SK-N-SH (cell line): ENCODE data around the gene PIK3R3. TPM values are rescaled to one million over a fixed set of nuclear protein-coding genes. Genes with fewer than 3 reads are reported as not detected.
A peak's percentile ranks its signal among the peaks of the same experiment; 100 is the strongest.

Experiments used
- CTCF ChIA-PET: fragments of 300-600, 350-600 bp; formaldehyde crosslinking; extraction: SDS; loops from one replicate; lab custom pipeline; 2021; lab: Yijun Ruan, JAX
- POLR2A ChIA-PET: fragments of 350-600 bp; sonication (Branson Sonifier 250); formaldehyde crosslinking; extraction: SDS; loops from one replicate; lab custom pipeline; 2020; ENCODE audit warnings: antibody characterized with exemption, inconsistent platforms; lab: Yijun Ruan, JAX
- DNase-seq: peaks from one replicate; pipeline ENCODE4 v3.0.0; 2012
- H2AFZ ChIP-seq: fragments of 200-600 bp; sonication (generic); 2 replicates; pipeline ENCODE4 v1.8.1; 2016; ENCODE audit warnings: antibody characterized with exemption, mild to moderate bottlenecking, low read depth
- H3F3A ChIP-seq: fragments of 200-600 bp; sonication (generic); replicated peaks from 2 replicates; pipeline ENCODE3; 2016; ENCODE audit warnings: antibody characterized with exemption, mild to moderate bottlenecking; ENCODE audit not compliant: insufficient read depth
- H3K27ac ChIP-seq, 2 experiments: fragments of 200-500 bp in 1 of 2; fragments of 200-600 bp in 1 of 2; sonication (Bioruptor generic) in 1 of 2; sonication (generic), shearing (Covaris generic) in 1 of 2; 2 replicates each; pipeline versions ENCODE4 v1.5.1 to v1.6.1; 2014 to 2016; ENCODE audit warnings: low read depth in 2 of 2, inconsistent platforms in 1 of 2, low read length in 1 of 2, mild to moderate bottlenecking in 1 of 2, mixed read lengths in 1 of 2
- H3K27me3 ChIP-seq: fragments of 200-600 bp; sonication (generic), shearing (Covaris generic); 2 replicates; pipeline ENCODE4 v1.6.1; 2016; ENCODE audit warnings: mixed run types; ENCODE audit not compliant: insufficient read depth
- H3K36me3 ChIP-seq, 2 experiments: fragments of 200-500 bp in 1 of 2; fragments of 200-600 bp in 1 of 2; sonication (Bioruptor generic) in 1 of 2; sonication (generic) in 1 of 2; replicated peaks in 1 of 2; 2 replicates each; pipeline versions ENCODE3 to v1.5.1; 2014 to 2016; ENCODE audit warnings: low read length in 1 of 2, mild to moderate bottlenecking in 1 of 2; ENCODE audit not compliant: insufficient read depth in 2 of 2, control insufficient read depth in 1 of 2
- H3K4me1 ChIP-seq, 2 experiments: fragments of 200-500 bp in 1 of 2; fragments of 200-600 bp in 1 of 2; sonication (Bioruptor generic) in 1 of 2; sonication (generic), shearing (Covaris generic) in 1 of 2; 2 replicates each; pipeline versions ENCODE4 v1.5.1 to v1.6.1; 2014 to 2016; ENCODE audit warnings: low read depth in 1 of 2, low read length in 1 of 2, mixed run types in 1 of 2; ENCODE audit not compliant: insufficient read depth in 2 of 2, control insufficient read depth in 1 of 2
- H3K4me2 ChIP-seq: fragments of 200-600 bp; sonication (generic), shearing (Covaris generic); 2 replicates; pipeline ENCODE4 v1.6.1; 2017; ENCODE audit warnings: mixed run types
- H3K4me3 ChIP-seq, 2 experiments: fragments of 200-500 bp in 1 of 2; fragments of 200-600 bp in 1 of 2; sonication (Bioruptor generic) in 1 of 2; sonication (generic), shearing (Covaris generic) in 1 of 2; 2 replicates each; pipeline versions ENCODE4 v1.5.1 to v1.8.1; 2014 to 2016; ENCODE audit warnings: low read depth in 2 of 2, inconsistent platforms in 1 of 2, low read length in 1 of 2, mild to moderate bottlenecking in 1 of 2, mixed read lengths in 1 of 2, moderate library complexity in 1 of 2
- H3K79me2 ChIP-seq: fragments of 200-600 bp; sonication (generic); 2 replicates; pipeline ENCODE4 v1.8.1; 2017; ENCODE audit warnings: mild to moderate bottlenecking; ENCODE audit not compliant: insufficient read depth
- H3K9ac ChIP-seq: fragments of 200-600 bp; sonication (generic); 2 replicates; pipeline ENCODE4 v1.6.1; 2017; ENCODE audit warnings: mixed run types
- H3K9me2 ChIP-seq: fragments of 200-600 bp; sonication (generic); 2 replicates; pipeline ENCODE4 v1.6.1; 2017; ENCODE audit warnings: mixed run types
- H3K9me3 ChIP-seq: fragments of 200-600 bp; sonication (generic); 2 replicates; pipeline ENCODE4 v1.6.1; 2017; ENCODE audit warnings: mixed run types, mild to moderate bottlenecking, moderate library complexity
- H4K20me1 ChIP-seq: fragments of 200-600 bp; sonication (generic); 2 replicates; pipeline ENCODE4 v1.6.1; 2017; ENCODE audit warnings: mild to moderate bottlenecking, mixed run types; ENCODE audit not compliant: insufficient read depth
- CHD2 ChIP-seq: fragments of 150-350 bp; IDR thresholded peaks from 2 replicates; pipeline ENCODE4 v1.6.1; 2018; ENCODE audit warnings: low read length; ENCODE audit not compliant: partially characterized antibody
- CTCF ChIP-seq: fragments of 200-600 bp; sonication (generic); IDR thresholded peaks from 2 replicates; pipeline ENCODE4 v1.6.1; 2017; ENCODE audit warnings: antibody characterized with exemption, mild to moderate bottlenecking, moderate library complexity
- ELF1 ChIP-seq: IDR thresholded peaks from 2 replicates; pipeline ENCODE4 v1.4.0; 2012
- EP300 ChIP-seq, 2 experiments: IDR thresholded peaks; 2 replicates each; pipeline versions ENCODE4 v1.4.0 to v1.6.1; 2012; ENCODE audit warnings: borderline replicate concordance in 1 of 2, low read depth in 1 of 2, low read length in 1 of 2
- FOSL2 ChIP-seq: IDR thresholded peaks from 2 replicates; pipeline ENCODE4 v1.4.0; 2012; ENCODE audit warnings: low read depth, mild to moderate bottlenecking, moderate library complexity, borderline replicate concordance
- FOXJ3 ChIP-seq: sonication (generic); formaldehyde crosslinking; IDR thresholded peaks from 2 replicates; pipeline ENCODE4 v1.5.1; 2020; ENCODE audit warnings: mild to moderate bottlenecking, missing genetic modification reagents
- GATA2 ChIP-seq: sonication (generic); formaldehyde crosslinking; IDR thresholded peaks from 2 replicates; pipeline ENCODE4 v1.5.0; 2020; ENCODE audit warnings: mild to moderate bottlenecking, missing genetic modification reagents
- MAX ChIP-seq: IDR thresholded peaks from 2 replicates; pipeline ENCODE4 v1.4.0; 2012; ENCODE audit warnings: low read depth
- NFIC ChIP-seq: IDR thresholded peaks from 2 replicates; pipeline ENCODE4 v1.4.0; 2012; ENCODE audit warnings: borderline replicate concordance
- NRF1 ChIP-seq: IDR thresholded peaks from 2 replicates; pipeline ENCODE4 v1.6.1; 2012; ENCODE audit warnings: low read depth, mild to moderate bottlenecking, low read length
- POLR2AphosphoS5 ChIP-seq: IDR thresholded peaks from 2 replicates; pipeline ENCODE4 v1.6.1; 2012; ENCODE audit warnings: low read depth, low read length
- RCOR1 ChIP-seq: fragments of 150-350 bp; IDR thresholded peaks from 2 replicates; pipeline ENCODE4 v1.6.1; 2017; ENCODE audit warnings: antibody characterized with exemption, low read length
- RXRA ChIP-seq: IDR thresholded peaks from 2 replicates; pipeline ENCODE4 v1.4.0; 2012; ENCODE audit warnings: low read depth, mild to moderate bottlenecking, borderline replicate concordance
- TAF1 ChIP-seq: IDR thresholded peaks from 2 replicates; pipeline ENCODE4 v1.6.1; 2012; ENCODE audit warnings: low read depth, mild to moderate bottlenecking, low read length, moderate library complexity, borderline replicate concordance
- USF1 ChIP-seq: IDR thresholded peaks from 2 replicates; pipeline ENCODE4 v1.4.0; 2012; ENCODE audit warnings: low read depth, borderline replicate concordance
- ZBTB33 ChIP-seq: IDR thresholded peaks from 2 replicates; pipeline ENCODE4 v1.4.0; 2012; ENCODE audit warnings: low read depth, borderline replicate concordance
- WGBS: methylation state at CpG from one replicate; pipeline ENCODE4 v1.1.6; 2017; ENCODE audit warnings: low lambda C conversion rate; 5-methylcytosine and 5-hydroxymethylcytosine counted together
- polyA plus RNA-seq, 3 experiments: library from polyadenylated mRNA; depleted of rRNA; stranded (reverse); fragments of >200 nt; gene quantifications; 2 replicates each; pipeline ENCODE4 v1.2.3, GENCODE V29; 2012

PIK3R3 gene
- polyA plus RNA-seq, 1 of the 3 experiments (the other 2 are of a cell fraction), result 4.0 TPM

GRCh38 chr1:46065405-46065804 is 67.0 kb downstream of the PIK3R3 start:
- H4K20me1 ChIP-seq, result no peaks in the 10 kb centered on the region
- no peaks in the 10 kb centered on the region for H3K9me3 ChIP-seq
- H3K36me3 ChIP-seq, result peaks cover 13 to 56% of the 10 kb centered on the region in 2 experiments
- peak overlapping the region; percentile 4; the same call in 1 of the 2 replicates for H2AFZ ChIP-seq
- no peak overlapping the region for H3K9ac ChIP-seq
- TF ChIP-seq EP300 (IDR thresholded peaks at IDR 0.05; ENCODE audit: borderline replicate concordance in 1 of 2, low read depth in 1 of 2, low read length in 1 of 2), result no peak
- no peak for TF ChIP-seq FOXJ3 (CRISPR knock-in tag)
- TF ChIP-seq ZBTB33, result no peak
- TF ChIP-seq NFIC, result no peak
- TF ChIP-seq USF1, result peak; percentile 67; the same call in 1 of the 2 replicates
- TF ChIP-seq POLR2AphosphoS5, result no peak
- TF ChIP-seq FOSL2, result no peak
- TF ChIP-seq CTCF, result no peak
- no peaks in the 10 kb centered on the region; a peak in 1 of 4 replicates for H3K4me1 ChIP-seq
- POLR2A ChIA-PET, result no interaction called here
- H3K9me2 ChIP-seq, result no peaks in the 10 kb centered on the region
- CTCF ChIA-PET, result interaction anchor here (0.7 kb wide), 1 partner anchor 158 kb away, joined by 3 read pairs; no protein-coding TSS in a partner anchor
- no peaks in the 10 kb centered on the region for H3K79me2 ChIP-seq
- H3F3A ChIP-seq, result peaks cover 4% of the 10 kb centered on the region
- H3K4me3 ChIP-seq, result no peak overlapping the region; a peak in 1 of 4 replicates
- no peaks in the 10 kb centered on the region for H3K27me3 ChIP-seq
- no peak overlapping the region for H3K27ac ChIP-seq
- H3K4me2 ChIP-seq, result no peak overlapping the region; the same call in 1 of the 2 replicates
- no peak for DNase-seq

- DNase-seq, result no peak
- Histone ChIP-seq H3K27me3 (no peaks in the 10 kb centered on the region), H4K20me1 (no peaks in the 10 kb centered on the region), H3K9me3 (no peaks in the 10 kb centered on the region), H3K27ac (no peak overlapping the region), H3K9me2 (no peaks in the 10 kb centered on the region), H3F3A (peaks cover 4% of the 10 kb centered on the region), H2AFZ (no peak overlapping the region), H3K79me2 (no peaks in the 10 kb centered on the region), H3K4me2 (no peak overlapping the region; the same call in 1 of the 2 replicates), H3K9ac (no peak overlapping the region), H3K4me3 (no peak overlapping the region), H3K36me3 (peaks cover 13 to 51% of the 10 kb centered on the region in 2 experiments), H3K4me1 (no peaks in the 10 kb centered on the region; a peak in 1 of 4 replicates)
- 100% methylated on average over 1 of the region's 1 CpG for WGBS
- CTCF ChIA-PET, result interaction anchor here (0.7 kb wide), 1 partner anchor 158 kb away, joined by 3 read pairs; no protein-coding TSS in a partner anchor
- POLR2A ChIA-PET, result no interaction called here
- TF ChIP-seq ELF1 (no peak), GATA2 (CRISPR knock-in tag) (no peak), RXRA (no peak), NFIC (no peak), TAF1 (no peak), RCOR1 (no peak), NRF1 (no peak), FOXJ3 (CRISPR knock-in tag) (no peak), MAX (no peak), CHD2 (no peak)
Measured at GRCh38 chr1:46064708-46065107, 67.7 kb downstream of the PIK3R3 start.
